HepG2 (cell line): ENCODE data around the gene FAM161A. TPM values are rescaled to one million over a fixed set of nuclear protein-coding genes. Genes with fewer than 3 reads are reported as not detected.

Source experiments
- EEA1 ChIP-seq: sonication (generic); formaldehyde crosslinking; IDR thresholded peaks from 2 replicates; pipeline ENCODE4 v1.5.1; 2020; ENCODE audit warnings: mild to moderate bottlenecking, missing genetic modification reagents, borderline replicate concordance
- HNRNPLL ChIP-seq: fragments of 200-400 bp; formaldehyde crosslinking; IDR thresholded peaks from 2 replicates; pipeline ENCODE4 v1.6.1; 2017; ENCODE audit warnings: mild to moderate bottlenecking, low read depth, low read length; ENCODE audit not compliant: poor library complexity, severe bottlenecking
- IRF2 ChIP-seq: IDR thresholded peaks from 2 replicates; pipeline ENCODE4 v1.6.1; 2018; ENCODE audit warnings: missing genetic modification reagents, missing compliant biosample characterization
- NCOR1 ChIP-seq: fragments of 200-600 bp; sonication (generic); IDR thresholded peaks from 2 replicates; pipeline ENCODE4 v1.7.0; 2017; ENCODE audit warnings: antibody characterized with exemption, low read length, borderline replicate concordance
- RBM22 ChIP-seq: fragments of 200-400 bp; formaldehyde crosslinking; optimal IDR thresholded peaks from 2 replicates; pipeline ENCODE3; 2017; ENCODE audit warnings: mild to moderate bottlenecking, low read length, moderate library complexity
- SMARCE1 ChIP-seq: fragments of 450-650 bp; IDR thresholded peaks from 2 replicates; pipeline ENCODE4 v1.6.1; 2017; ENCODE audit warnings: borderline replicate concordance
- SNAPC2 ChIP-seq: sonication (generic); formaldehyde crosslinking; IDR thresholded peaks from 2 replicates; pipeline ENCODE4 v1.8.1; 2022; ENCODE audit warnings: mild to moderate bottlenecking, missing genetic modification reagents
- SOX5 ChIP-seq: IDR thresholded peaks from 2 replicates; pipeline ENCODE4 v1.6.1; 2016; ENCODE audit warnings: borderline replicate concordance
- ZBTB8A ChIP-seq: sonication (generic); formaldehyde crosslinking; IDR thresholded peaks from 2 replicates; pipeline ENCODE4 v1.4.0; 2020; ENCODE audit warnings: mild to moderate bottlenecking, low read depth, missing genetic modification reagents, borderline replicate concordance
- ZNF235 ChIP-seq: sonication (generic); formaldehyde crosslinking; IDR thresholded peaks from 2 replicates; pipeline ENCODE4 v1.8.1; 2023; ENCODE audit warnings: mild to moderate bottlenecking, missing genetic modification reagents, borderline replicate concordance
- ZNF367 ChIP-seq: sonication (generic); formaldehyde crosslinking; IDR thresholded peaks from 2 replicates; pipeline ENCODE4 v1.4.0; 2020; ENCODE audit warnings: missing genetic modification reagents, borderline replicate concordance
- ZNF776 ChIP-seq: sonication (generic); formaldehyde crosslinking; IDR thresholded peaks from 2 replicates; pipeline ENCODE4 v1.4.0; 2020; ENCODE audit warnings: mild to moderate bottlenecking, missing genetic modification reagents
- ZNF780A ChIP-seq: sonication (generic); formaldehyde crosslinking; IDR thresholded peaks from 2 replicates; pipeline ENCODE4 v1.8.0; 2022; ENCODE audit warnings: mild to moderate bottlenecking, missing genetic modification reagents, moderate library complexity
- ZNF788 ChIP-seq: sonication (generic); formaldehyde crosslinking; IDR thresholded peaks from 2 replicates; pipeline ENCODE4 v1.5.0; 2020; ENCODE audit warnings: mild to moderate bottlenecking, missing genetic modification reagents, borderline replicate concordance
- polyA plus RNA-seq, 8 experiments: library from polyadenylated mRNA; depleted of rRNA in 3 of 8; stranded (reverse) in 7 of 8; unstranded in 1 of 8; fragments of >200 nt; fragmentation: Illumina TruSeq in 4 of 8; extraction: Trizol in 4 of 8; gene quantifications; 2 replicates each; pipeline versions ENCODE4 v1.2.1 to v1.2.3, GENCODE V29; 2011 to 2016; ENCODE audit warnings: low read depth in 4 of 8, missing spikeins in 1 of 8, mixed read lengths in 1 of 8; ENCODE audit not compliant: insufficient read depth in 1 of 8
- total RNA-seq, 5 experiments: library from RNA; depleted of rRNA; stranded (reverse); fragments of >200 nt; fragmentation: Illumina TruSeq; extraction: Trizol; gene quantifications; 2 replicates each; pipeline ENCODE4 v1.2.3, GENCODE V29; 2016; ENCODE audit warnings: low read depth in 1 of 5
- TF ChIP-seq, protein P1 (sequence below): fragments of 450-650 bp; IDR thresholded peaks from 2 replicates; pipeline ENCODE4 v1.6.1; 2016
- TF ChIP-seq, protein P2 (sequence below): sonication (generic); formaldehyde crosslinking; conservative IDR thresholded peaks from 2 replicates; pipeline ENCODE4 v1.8.0; 2022; ENCODE audit warnings: missing genetic modification reagents
- TF ChIP-seq, protein P3 (sequence below): sonication (generic); formaldehyde crosslinking; IDR thresholded peaks from 2 replicates; pipeline ENCODE4 v1.5.0; 2020; ENCODE audit warnings: missing genetic modification reagents
- TF ChIP-seq, protein P4 (sequence below): sonication (generic); formaldehyde crosslinking; IDR thresholded peaks from 2 replicates; pipeline ENCODE4 v1.4.0; 2020; ENCODE audit warnings: mild to moderate bottlenecking, low read depth, missing genetic modification reagents
- TF ChIP-seq, protein P5 (sequence below): sonication (generic); formaldehyde crosslinking; IDR thresholded peaks from 2 replicates; pipeline ENCODE4 v1.4.0; 2020; ENCODE audit warnings: missing genetic modification reagents, borderline replicate concordance

Gene FAM161A
- total and polyA plus RNA-seq, 2 of the 13 experiments (the other 11 are each of a cell fraction or from before 2014, with no cell fraction given), result 2.7 to 3.4 TPM

DNA sequence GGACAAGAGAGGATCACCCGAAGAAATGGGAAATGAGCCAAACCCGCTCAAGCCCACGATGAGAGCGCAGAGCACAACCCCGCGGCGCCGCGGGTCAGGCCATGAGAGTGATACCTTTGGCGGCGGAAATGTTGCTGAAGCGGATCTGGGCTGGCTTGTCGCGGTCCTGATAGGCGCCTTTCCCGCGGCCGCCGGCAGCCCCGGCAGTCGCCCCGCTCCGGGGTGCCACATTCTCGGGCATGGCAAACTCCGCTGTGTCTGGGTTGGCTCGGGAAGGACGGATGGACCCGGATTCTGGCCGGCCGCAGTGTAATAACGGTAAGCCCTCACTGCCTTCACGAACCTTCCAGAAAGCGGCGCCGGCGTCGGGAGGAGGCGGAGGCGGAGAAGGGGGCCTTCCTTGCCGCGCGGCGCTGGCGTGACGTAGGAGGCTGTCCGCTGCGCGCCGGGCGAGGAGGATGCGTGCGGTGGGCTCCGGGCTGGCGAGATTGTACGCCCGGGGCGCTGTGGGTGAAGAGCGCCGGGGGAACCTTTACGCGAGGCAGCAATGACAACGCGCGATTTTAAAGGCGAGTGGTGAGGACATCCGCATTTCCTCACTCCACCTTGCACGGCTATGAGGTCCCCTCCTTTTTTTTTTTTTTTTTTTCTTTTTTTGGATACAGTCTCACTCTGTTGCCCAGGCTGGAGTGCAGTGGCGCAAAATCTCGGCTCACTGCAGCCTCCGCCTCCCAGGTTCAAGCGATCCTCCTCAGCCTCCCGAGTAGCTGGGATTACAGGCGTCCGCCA lies 34.6 kb upstream of the FAM161A start, which contains the start of gene CCT4 (continued):
- TF ChIP-seq SOX5 (0 out of 2 replicates have a peak, but pooled peaks have one; percentile 54), SMARCE1 (no peak), ZNF235 (CRISPR knock-in tag) (no peak; the same call in 1 of the 2 replicates), EEA1 (CRISPR knock-in tag) (peak; percentile 28; the same call in 1 of the 2 replicates), ZNF780A (CRISPR knock-in tag) (peak; percentile 83; the same call in 1 of the 2 replicates), ZNF367 (CRISPR knock-in tag) (no peak; the same call in 1 of the 2 replicates), NCOR1 (no peak; the same call in 1 of the 2 replicates), ZNF788 (peak; percentile 100), HNRNPLL (peak; percentile 94), SNAPC2 (CRISPR knock-in tag) (no peak; the same call in 1 of the 2 replicates), ZNF776 (CRISPR knock-in tag) (no peak; the same call in 1 of the 2 replicates), ZBTB8A (CRISPR knock-in tag) (peak; percentile 89), RBM22 (no peak), IRF2 (CRISPR knock-in tag) (peak; percentile 97)
- TF ChIP-seq, protein P1, sequence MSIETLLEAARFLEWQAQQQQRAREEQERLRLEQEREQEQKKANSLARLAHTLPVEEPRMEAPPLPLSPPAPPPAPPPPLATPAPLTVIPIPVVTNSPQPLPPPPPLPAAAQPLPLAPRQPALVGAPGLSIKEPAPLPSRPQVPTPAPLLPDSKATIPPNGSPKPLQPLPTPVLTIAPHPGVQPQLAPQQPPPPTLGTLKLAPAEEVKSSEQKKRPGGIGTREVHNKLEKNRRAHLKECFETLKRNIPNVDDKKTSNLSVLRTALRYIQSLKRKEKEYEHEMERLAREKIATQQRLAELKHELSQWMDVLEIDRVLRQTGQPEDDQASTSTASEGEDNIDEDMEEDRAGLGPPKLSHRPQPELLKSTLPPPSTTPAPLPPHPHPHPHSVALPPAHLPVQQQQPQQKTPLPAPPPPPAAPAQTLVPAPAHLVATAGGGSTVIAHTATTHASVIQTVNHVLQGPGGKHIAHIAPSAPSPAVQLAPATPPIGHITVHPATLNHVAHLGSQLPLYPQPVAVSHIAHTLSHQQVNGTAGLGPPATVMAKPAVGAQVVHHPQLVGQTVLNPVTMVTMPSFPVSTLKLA, result peak; percentile 21; the same call in 1 of the 2 replicates
- TF ChIP-seq, protein P2, sequence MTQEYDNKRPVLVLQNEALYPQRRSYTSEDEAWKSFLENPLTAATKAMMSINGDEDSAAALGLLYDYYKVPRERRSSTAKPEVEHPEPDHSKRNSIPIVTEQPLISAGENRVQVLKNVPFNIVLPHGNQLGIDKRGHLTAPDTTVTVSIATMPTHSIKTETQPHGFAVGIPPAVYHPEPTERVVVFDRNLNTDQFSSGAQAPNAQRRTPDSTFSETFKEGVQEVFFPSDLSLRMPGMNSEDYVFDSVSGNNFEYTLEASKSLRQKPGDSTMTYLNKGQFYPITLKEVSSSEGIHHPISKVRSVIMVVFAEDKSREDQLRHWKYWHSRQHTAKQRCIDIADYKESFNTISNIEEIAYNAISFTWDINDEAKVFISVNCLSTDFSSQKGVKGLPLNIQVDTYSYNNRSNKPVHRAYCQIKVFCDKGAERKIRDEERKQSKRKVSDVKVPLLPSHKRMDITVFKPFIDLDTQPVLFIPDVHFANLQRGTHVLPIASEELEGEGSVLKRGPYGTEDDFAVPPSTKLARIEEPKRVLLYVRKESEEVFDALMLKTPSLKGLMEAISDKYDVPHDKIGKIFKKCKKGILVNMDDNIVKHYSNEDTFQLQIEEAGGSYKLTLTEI (CRISPR knock-in tag), result no peak
- TF ChIP-seq, protein P3, sequence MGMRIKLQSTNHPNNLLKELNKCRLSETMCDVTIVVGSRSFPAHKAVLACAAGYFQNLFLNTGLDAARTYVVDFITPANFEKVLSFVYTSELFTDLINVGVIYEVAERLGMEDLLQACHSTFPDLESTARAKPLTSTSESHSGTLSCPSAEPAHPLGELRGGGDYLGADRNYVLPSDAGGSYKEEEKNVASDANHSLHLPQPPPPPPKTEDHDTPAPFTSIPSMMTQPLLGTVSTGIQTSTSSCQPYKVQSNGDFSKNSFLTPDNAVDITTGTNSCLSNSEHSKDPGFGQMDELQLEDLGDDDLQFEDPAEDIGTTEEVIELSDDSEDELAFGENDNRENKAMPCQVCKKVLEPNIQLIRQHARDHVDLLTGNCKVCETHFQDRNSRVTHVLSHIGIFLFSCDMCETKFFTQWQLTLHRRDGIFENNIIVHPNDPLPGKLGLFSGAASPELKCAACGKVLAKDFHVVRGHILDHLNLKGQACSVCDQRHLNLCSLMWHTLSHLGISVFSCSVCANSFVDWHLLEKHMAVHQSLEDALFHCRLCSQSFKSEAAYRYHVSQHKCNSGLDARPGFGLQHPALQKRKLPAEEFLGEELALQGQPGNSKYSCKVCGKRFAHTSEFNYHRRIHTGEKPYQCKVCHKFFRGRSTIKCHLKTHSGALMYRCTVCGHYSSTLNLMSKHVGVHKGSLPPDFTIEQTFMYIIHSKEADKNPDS (CRISPR knock-in tag), result 0 out of 2 replicates have a peak, but pooled peaks have one; percentile 56
- TF ChIP-seq, protein P4, sequence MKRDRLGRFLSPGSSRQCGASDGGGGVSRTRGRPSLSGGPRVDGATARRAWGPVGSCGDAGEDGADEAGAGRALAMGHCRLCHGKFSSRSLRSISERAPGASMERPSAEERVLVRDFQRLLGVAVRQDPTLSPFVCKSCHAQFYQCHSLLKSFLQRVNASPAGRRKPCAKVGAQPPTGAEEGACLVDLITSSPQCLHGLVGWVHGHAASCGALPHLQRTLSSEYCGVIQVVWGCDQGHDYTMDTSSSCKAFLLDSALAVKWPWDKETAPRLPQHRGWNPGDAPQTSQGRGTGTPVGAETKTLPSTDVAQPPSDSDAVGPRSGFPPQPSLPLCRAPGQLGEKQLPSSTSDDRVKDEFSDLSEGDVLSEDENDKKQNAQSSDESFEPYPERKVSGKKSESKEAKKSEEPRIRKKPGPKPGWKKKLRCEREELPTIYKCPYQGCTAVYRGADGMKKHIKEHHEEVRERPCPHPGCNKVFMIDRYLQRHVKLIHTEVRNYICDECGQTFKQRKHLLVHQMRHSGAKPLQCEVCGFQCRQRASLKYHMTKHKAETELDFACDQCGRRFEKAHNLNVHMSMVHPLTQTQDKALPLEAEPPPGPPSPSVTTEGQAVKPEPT (CRISPR knock-in tag), result peak; percentile 92; the same call in 1 of the 2 replicates
- TF ChIP-seq, protein P5, sequence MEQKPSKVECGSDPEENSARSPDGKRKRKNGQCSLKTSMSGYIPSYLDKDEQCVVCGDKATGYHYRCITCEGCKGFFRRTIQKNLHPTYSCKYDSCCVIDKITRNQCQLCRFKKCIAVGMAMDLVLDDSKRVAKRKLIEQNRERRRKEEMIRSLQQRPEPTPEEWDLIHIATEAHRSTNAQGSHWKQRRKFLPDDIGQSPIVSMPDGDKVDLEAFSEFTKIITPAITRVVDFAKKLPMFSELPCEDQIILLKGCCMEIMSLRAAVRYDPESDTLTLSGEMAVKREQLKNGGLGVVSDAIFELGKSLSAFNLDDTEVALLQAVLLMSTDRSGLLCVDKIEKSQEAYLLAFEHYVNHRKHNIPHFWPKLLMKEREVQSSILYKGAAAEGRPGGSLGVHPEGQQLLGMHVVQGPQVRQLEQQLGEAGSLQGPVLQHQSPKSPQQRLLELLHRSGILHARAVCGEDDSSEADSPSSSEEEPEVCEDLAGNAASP (CRISPR knock-in tag), result peak; percentile 82; the same call in 1 of the 2 replicates
